Ovary (tissue), 3 donors: ENCODE data around the gene TFE3.

ENCODE experiments used
- EP300 ChIP-seq: sonication (generic); formaldehyde crosslinking; IDR thresholded peaks from one replicate; pipeline ENCODE4 v1.6.1; 2017; ENCODE audit warnings: antibody characterized with exemption
- TF ChIP-seq, protein P1 (sequence below), 3 donors: fragments of 450-650 bp in 2 of 3; fragments of 200-600 bp in 1 of 3; IDR thresholded peaks; one replicate each; pipeline versions ENCODE4 v1.5.1 to v1.8.0; 2016 to 2022; ENCODE audit warnings: antibody characterized with exemption in 3 of 3, mild to moderate bottlenecking in 1 of 3
- donor health status: DM: no; HTN: no; CAD: no.

DNA sequence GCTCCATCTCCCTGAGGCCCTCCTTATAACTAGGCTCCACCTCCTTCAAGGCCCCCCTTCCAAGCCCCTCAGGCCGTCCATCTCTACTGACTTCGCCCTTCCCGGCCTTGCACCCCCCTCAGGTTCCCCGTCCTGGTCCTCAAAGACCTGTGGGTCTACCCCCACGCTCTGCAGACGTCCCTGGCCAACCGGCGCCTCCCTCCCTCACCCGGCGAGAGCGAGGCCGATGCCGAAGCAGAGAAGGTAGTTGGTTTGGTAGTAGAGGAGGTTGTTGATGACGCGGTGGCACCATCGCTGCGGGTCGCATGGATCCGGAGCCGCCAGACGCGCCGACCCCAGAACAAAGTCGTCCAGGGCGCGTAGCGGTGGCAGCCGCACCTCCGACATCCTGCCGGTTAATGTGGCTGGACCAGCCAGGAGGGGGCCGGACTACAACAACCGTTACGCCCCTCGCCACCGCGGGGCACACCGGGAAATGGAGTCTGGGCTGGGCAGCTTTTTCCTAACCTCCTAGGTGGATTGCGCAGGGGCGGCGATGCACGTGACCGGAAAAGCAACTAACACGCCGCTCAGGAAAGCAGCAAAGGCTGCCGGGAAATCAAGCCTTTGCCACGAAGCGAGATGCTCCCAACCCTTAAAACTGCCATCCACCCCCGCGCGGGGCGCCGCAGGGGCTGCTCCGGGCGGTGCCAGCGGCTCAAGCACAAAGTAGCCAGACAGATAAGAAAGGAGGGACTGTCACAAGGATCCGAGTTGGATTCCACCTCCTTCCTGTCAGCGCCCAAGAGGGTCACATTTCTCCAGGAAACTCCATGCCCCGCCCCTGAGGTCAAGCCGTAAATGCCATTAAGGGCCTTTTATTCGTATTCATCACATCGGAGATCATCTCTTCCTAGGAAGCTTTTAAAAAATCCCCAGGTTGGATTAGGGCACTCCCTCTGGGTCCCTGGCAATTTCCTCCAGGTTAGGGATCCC, 30.7 kb upstream of the TFE3 start, which contains the start of gene PRAF2:
- TF ChIP-seq, protein P1, sequence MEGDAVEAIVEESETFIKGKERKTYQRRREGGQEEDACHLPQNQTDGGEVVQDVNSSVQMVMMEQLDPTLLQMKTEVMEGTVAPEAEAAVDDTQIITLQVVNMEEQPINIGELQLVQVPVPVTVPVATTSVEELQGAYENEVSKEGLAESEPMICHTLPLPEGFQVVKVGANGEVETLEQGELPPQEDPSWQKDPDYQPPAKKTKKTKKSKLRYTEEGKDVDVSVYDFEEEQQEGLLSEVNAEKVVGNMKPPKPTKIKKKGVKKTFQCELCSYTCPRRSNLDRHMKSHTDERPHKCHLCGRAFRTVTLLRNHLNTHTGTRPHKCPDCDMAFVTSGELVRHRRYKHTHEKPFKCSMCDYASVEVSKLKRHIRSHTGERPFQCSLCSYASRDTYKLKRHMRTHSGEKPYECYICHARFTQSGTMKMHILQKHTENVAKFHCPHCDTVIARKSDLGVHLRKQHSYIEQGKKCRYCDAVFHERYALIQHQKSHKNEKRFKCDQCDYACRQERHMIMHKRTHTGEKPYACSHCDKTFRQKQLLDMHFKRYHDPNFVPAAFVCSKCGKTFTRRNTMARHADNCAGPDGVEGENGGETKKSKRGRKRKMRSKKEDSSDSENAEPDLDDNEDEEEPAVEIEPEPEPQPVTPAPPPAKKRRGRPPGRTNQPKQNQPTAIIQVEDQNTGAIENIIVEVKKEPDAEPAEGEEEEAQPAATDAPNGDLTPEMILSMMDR (IDR thresholded peaks at IDR 0.05), result peak in 2 of 3 donors; percentile 9 to 15
- TF ChIP-seq EP300, result no peak
